Measurements from ENCODE around the gene HTR4. TPM values are rescaled to one million over a fixed set of nuclear protein-coding genes. Genes with fewer than 3 reads are reported as not detected.
A peak's percentile ranks its signal among the peaks of the same experiment; 100 is the strongest.

Gene HTR4
- total and polyA plus RNA-seq, 7 donors: 0.60 to 16.1 (median 3.1) TPM

- Histone ChIP-seq H3K27me3 (no peaks in the 10 kb centered on the region), H3K27ac (peak overlapping the region in 3 of 4 donors; percentile 8 to 67 (median 64)), H3K4me1 (peaks cover 0 to 57% (median 36%) of the 10 kb centered on the region in 4 donors), H3K9me3 (no peaks in the 10 kb centered on the region), H3K4me3 (peak overlapping the region in 1 of 4 donors; percentile 8), H3K36me3 (no peaks in the 10 kb centered on the region)
- 39 to 46% methylated on average over 8 of the region's 8 CpGs for WGBS, 2 donors
- TF ChIP-seq POLR2AphosphoS5 (IDR thresholded peaks at IDR 0.05) (no peak), EP300 (IDR thresholded peaks at IDR 0.05) (no peak), POLR2A (IDR thresholded peaks at IDR 0.05) (no peak)
- TF ChIP-seq, protein P1, sequence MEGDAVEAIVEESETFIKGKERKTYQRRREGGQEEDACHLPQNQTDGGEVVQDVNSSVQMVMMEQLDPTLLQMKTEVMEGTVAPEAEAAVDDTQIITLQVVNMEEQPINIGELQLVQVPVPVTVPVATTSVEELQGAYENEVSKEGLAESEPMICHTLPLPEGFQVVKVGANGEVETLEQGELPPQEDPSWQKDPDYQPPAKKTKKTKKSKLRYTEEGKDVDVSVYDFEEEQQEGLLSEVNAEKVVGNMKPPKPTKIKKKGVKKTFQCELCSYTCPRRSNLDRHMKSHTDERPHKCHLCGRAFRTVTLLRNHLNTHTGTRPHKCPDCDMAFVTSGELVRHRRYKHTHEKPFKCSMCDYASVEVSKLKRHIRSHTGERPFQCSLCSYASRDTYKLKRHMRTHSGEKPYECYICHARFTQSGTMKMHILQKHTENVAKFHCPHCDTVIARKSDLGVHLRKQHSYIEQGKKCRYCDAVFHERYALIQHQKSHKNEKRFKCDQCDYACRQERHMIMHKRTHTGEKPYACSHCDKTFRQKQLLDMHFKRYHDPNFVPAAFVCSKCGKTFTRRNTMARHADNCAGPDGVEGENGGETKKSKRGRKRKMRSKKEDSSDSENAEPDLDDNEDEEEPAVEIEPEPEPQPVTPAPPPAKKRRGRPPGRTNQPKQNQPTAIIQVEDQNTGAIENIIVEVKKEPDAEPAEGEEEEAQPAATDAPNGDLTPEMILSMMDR (IDR thresholded peaks at IDR 0.05): no peak
- intact Hi-C loops (cut with DNase I): no loop called here
- no peak for DNase-seq
Observed at GRCh38 chr5:148632255-148633066, 21.9 kb downstream of the HTR4 start.

DNA sequence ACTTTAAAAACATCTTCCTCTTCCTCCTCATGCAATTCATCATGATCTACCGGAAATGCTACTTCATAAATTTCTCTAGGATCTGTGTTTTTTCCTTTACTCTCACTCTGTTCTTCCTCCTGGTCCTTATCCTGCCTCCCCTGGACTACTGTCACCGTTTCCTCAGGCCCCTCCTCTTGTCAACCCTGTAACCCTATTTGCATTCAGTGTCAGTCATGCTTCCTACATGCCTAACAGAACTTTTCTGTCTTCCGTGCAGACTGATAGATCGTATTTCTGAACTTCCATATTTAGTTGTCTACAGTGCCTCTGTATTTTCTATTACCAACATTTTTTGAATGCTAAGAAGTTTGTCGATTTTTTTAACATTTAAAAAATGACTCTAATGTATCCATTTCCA lies 27.3 kb downstream of the HTR4 start:
- no peak overlapping the region for H3K27ac ChIP-seq
- H3K9me3 ChIP-seq: no peaks in the 10 kb centered on the region
- TF ChIP-seq EP300 (IDR thresholded peaks at IDR 0.05): no peak
- TF ChIP-seq, protein P1 (IDR thresholded peaks at IDR 0.05): no peak
- no peak for TF ChIP-seq POLR2AphosphoS5 (IDR thresholded peaks at IDR 0.05)
- no peak for TF ChIP-seq POLR2A (IDR thresholded peaks at IDR 0.05)

GRCh38 chr5:148626081-148626613 lies 28.2 kb downstream of the HTR4 start:
- H3K4me3 ChIP-seq: no peak overlapping the region
- intact Hi-C loops (cut with DNase I): no loop called here
- DNase-seq: no peak
- TF ChIP-seq POLR2AphosphoS5 (IDR thresholded peaks at IDR 0.05) (no peak), POLR2A (IDR thresholded peaks at IDR 0.05) (no peak), EP300 (IDR thresholded peaks at IDR 0.05) (no peak)
- TF ChIP-seq, protein P1 (IDR thresholded peaks at IDR 0.05): no peak
- H3K4me1 ChIP-seq: peaks cover 0 to 20% (median 13%) of the 10 kb centered on the region in 4 donors
- 91 to 92% methylated on average over 3 of the region's 3 CpGs for WGBS, 2 donors
- no peaks in the 10 kb centered on the region for H3K36me3 ChIP-seq
- no peaks in the 10 kb centered on the region for H3K27me3 ChIP-seq
- H3K9me3 ChIP-seq: no peaks in the 10 kb centered on the region
- H3K27ac ChIP-seq: no peak overlapping the region

More for the DNA sequence above, 27.3 kb downstream of the HTR4 start:
- Histone ChIP-seq H3K36me3 (no peaks in the 10 kb centered on the region), H3K27me3 (no peaks in the 10 kb centered on the region), H3K4me1 (peaks cover 0 to 20% (median 13%) of the 10 kb centered on the region in 4 donors), H3K4me3 (no peak overlapping the region)
- intact Hi-C loops (cut with DNase I): no loop called here
- 68 to 82% methylated on average over 5 of the region's 5 CpGs for WGBS, 2 donors
- DNase-seq: no peak

GRCh38 chr5:148625250-148625649 lies 29.1 kb downstream of the HTR4 start:
- H3K4me1 ChIP-seq: peaks cover 0 to 20% (median 13%) of the 10 kb centered on the region in 4 donors
- no peak overlapping the region for H3K4me3 ChIP-seq
- no peak overlapping the region for H3K27ac ChIP-seq
- no peak for DNase-seq
- no peaks in the 10 kb centered on the region for H3K36me3 ChIP-seq
- intact Hi-C loops (cut with DNase I): no loop called here
- no peaks in the 10 kb centered on the region for H3K9me3 ChIP-seq
- WGBS, 2 donors: 92 to 93% methylated on average over 2 of the region's 2 CpGs
- no peak for TF ChIP-seq POLR2AphosphoS5 (IDR thresholded peaks at IDR 0.05)
- no peak for TF ChIP-seq EP300 (IDR thresholded peaks at IDR 0.05)
- TF ChIP-seq, protein P1 (IDR thresholded peaks at IDR 0.05): no peak
- no peak for TF ChIP-seq POLR2A (IDR thresholded peaks at IDR 0.05)
- no peaks in the 10 kb centered on the region for H3K27me3 ChIP-seq

Data from sigmoid colon (tissue), 7 donors.